ENCODE results near the gene DTX1. TPM values are rescaled to one million over a fixed set of nuclear protein-coding genes. Genes with fewer than 3 reads are reported as not detected.

Gene DTX1
- total RNA-seq, 1 experiment from 2014 or later: 3.0 TPM

DNA sequence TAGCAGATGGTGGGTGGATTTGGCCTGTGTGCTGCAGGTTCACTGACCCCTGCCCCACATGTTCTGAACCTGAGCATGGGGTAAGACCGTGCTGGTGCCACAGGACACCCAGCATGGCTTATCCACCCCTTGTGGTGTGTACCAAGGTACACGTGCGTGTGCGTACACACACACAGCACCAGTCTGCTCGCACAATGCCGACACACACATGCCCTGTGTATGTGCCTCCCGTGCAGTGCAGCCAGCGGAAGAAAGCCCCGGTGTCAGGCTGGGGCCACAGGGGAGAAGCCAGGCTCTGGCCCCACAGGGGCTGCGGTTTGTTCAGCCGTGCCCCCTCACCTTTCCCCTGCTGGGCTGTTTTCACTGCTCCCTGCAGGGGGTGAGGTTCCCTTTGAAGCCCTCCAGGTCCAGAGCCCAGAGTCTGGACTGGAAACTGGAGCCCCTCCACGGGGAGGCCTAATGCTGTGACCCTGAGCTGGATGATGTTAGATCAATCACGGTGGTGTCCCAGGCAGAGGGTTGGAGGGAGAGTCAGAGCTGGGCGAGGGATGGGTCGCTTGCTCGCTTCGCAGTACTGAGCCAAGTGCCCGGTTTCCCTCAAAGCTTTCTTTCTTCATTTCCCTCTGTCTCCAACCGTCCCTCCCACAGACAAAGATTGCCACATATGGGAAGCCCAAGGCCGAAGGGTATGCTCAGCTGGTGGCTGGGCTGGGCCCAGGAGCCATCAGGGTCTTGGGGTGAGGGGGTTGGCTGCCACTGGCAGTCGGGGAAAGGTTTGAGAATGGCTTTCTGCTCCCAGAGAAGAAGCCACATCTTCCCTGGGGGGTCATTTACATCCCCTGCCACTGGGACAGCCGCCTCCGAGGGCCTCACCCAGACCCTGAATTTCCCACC lies 6.2 kb downstream of the DTX1 start:
- no peak overlapping the region for H3T11ph ChIP-seq (ENCODE audit: low read length)
- H3K56ac ChIP-seq (ENCODE audit: insufficient read length, low read depth, low read length): no peak overlapping the region
- no CpG with 5 or more reads among the region's 23 CpGs for WGBS (ENCODE audit: extremely low coverage, insufficient read length, low lambda C conversion rate)
- H3K27me3 Mint-ChIP-seq (ENCODE audit: low read depth): peaks cover 23% of the 10 kb centered on the region
- H3K4me1 Mint-ChIP-seq: peaks cover 12 to 33% of the 10 kb centered on the region in 2 experiments
- no peaks in the 10 kb centered on the region for H4K20me1 ChIP-seq (ENCODE audit: control insufficient read depth, insufficient read depth, insufficient read length)
- no peak overlapping the region for H3K27ac ChIP-seq (ENCODE audit: insufficient read length, low read depth, low read length)
- no peak overlapping the region for H2AK5ac ChIP-seq (ENCODE audit: insufficient read length, low read length)
- H3K23me2 ChIP-seq (ENCODE audit: insufficient read length, low read depth, low read length, poor library complexity, severe bottlenecking): peaks cover 2% of the 10 kb centered on the region
- H3K79me1 ChIP-seq (ENCODE audit: insufficient read depth, low read depth, low read length, poor library complexity, severe bottlenecking): no peaks in the 10 kb centered on the region
- no peak overlapping the region for H2BK12ac ChIP-seq (ENCODE audit: insufficient read length, low read depth, low read length)
- no peak overlapping the region for H2BK5ac ChIP-seq (ENCODE audit: insufficient read length, low read length)
- no peak overlapping the region for H3K14ac ChIP-seq (ENCODE audit: insufficient read depth, low read length)
- no peak overlapping the region for H3K18ac ChIP-seq (ENCODE audit: insufficient read length, low read depth, low read length)
- no peak overlapping the region for H3K4me3 Mint-ChIP-seq
- no peaks in the 10 kb centered on the region; the same call in 1 of the 2 replicates for H3K27me3 ChIP-seq (ENCODE audit: insufficient read depth, low read length)
- peak; percentile 28 for DNase-seq
- no peak overlapping the region for H4K91ac ChIP-seq (ENCODE audit: insufficient read length, low read depth, low read length)
- H3K27ac Mint-ChIP-seq: no peak overlapping the region; a peak in 1 of 7 replicates
- H2BK15ac ChIP-seq (ENCODE audit: low read depth, low read length): no peak overlapping the region
- H3K4me2 ChIP-seq (ENCODE audit: insufficient read depth, insufficient read length, low read length): no peak overlapping the region
- no peaks in the 10 kb centered on the region for H3K79me2 ChIP-seq (ENCODE audit: insufficient read depth, low read length)
- H3K23ac ChIP-seq (ENCODE audit: insufficient read length, low read depth, low read length): no peak overlapping the region
- no peaks in the 10 kb centered on the region for H3K9me3 ChIP-seq (ENCODE audit: control insufficient read depth, low read depth, low read length)
- no peak overlapping the region for H3K9ac ChIP-seq (ENCODE audit: extremely low read depth, insufficient read length, low read length)
- TF ChIP-seq, protein P1, sequence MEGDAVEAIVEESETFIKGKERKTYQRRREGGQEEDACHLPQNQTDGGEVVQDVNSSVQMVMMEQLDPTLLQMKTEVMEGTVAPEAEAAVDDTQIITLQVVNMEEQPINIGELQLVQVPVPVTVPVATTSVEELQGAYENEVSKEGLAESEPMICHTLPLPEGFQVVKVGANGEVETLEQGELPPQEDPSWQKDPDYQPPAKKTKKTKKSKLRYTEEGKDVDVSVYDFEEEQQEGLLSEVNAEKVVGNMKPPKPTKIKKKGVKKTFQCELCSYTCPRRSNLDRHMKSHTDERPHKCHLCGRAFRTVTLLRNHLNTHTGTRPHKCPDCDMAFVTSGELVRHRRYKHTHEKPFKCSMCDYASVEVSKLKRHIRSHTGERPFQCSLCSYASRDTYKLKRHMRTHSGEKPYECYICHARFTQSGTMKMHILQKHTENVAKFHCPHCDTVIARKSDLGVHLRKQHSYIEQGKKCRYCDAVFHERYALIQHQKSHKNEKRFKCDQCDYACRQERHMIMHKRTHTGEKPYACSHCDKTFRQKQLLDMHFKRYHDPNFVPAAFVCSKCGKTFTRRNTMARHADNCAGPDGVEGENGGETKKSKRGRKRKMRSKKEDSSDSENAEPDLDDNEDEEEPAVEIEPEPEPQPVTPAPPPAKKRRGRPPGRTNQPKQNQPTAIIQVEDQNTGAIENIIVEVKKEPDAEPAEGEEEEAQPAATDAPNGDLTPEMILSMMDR (conservative IDR thresholded peaks at IDR 0.05): no peak
- no peak overlapping the region for H4K5ac ChIP-seq (ENCODE audit: insufficient read length, low read depth, low read length)
- H2AFZ ChIP-seq (ENCODE audit: low read length): no peak overlapping the region
- H3K9me3 Mint-ChIP-seq: no peaks in the 10 kb centered on the region; a peak in 1 of 5 replicates
- no peak overlapping the region for H4K8ac ChIP-seq (replicated peaks; ENCODE audit: insufficient read length, low read depth, low read length)
- no peaks in the 10 kb centered on the region; a peak in 1 of 7 replicates for H3K36me3 Mint-ChIP-seq (ENCODE audit: insufficient read depth in 1 of 3, low read depth in 3 of 3)
- no peak overlapping the region for H3K4ac ChIP-seq (ENCODE audit: low read depth, low read length)
- no peak overlapping the region for H2BK20ac ChIP-seq (ENCODE audit: low read depth, low read length, poor library complexity, severe bottlenecking)
- H3K4me1 ChIP-seq (ENCODE audit: insufficient read depth, low read length): peaks cover 4% of the 10 kb centered on the region; the same call in 1 of the 2 replicates
- H2BK120ac ChIP-seq (ENCODE audit: low read depth, low read length, poor library complexity, severe bottlenecking): no peak overlapping the region

Measured in H9 (cell line).